GM18907 (cell line): ENCODE data around the gene PRKAB2.
"Not testable (repeated sequence)": the region's sequence is repeated elsewhere in the genome, so short reads cannot be mapped to it uniquely, and the experiment has no call there.

Source experiments
- ATAC-seq: cut with Tn5 transposase; IDR thresholded peaks from one replicate; pipeline ENCODE4 v1.9.1; 2021; ENCODE audit warnings: mild to moderate bottlenecking, moderate library complexity; ENCODE audit not compliant: unreplicated experiment

Gene PRKAB2

GRCh38 chr1:147111381-147112130, 60.7 kb downstream of the PRKAB2 start:
- ATAC-seq = no peak

GRCh38 chr1:147110872-147111271, 61.4 kb downstream of the PRKAB2 start:
- no peak for ATAC-seq

- no peak for ATAC-seq
Observed at GRCh38 chr1:147110434-147110833, 61.8 kb downstream of the PRKAB2 start.

DNA sequence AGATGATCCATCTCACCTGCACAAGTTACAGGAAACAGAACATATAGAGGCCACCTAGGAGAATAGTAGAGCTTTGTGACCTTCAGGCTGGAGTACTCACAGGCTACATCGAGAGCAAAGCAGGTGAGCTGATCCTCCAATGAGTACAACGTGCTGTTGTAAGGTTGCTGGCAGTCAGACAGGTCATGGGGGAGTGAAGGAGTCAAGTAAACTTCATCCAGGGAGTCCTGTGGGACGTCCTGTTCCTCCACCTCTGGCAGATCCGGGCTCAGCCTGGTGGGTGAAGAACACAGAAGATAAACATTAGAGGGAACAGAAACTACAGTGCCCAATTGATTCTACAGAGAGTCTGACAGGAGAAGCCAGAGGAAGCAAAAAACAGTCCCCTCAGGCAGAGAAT, 62.5 kb downstream of the PRKAB2 start:
- ATAC-seq = no peak

GRCh38 chr1:147109041-147109440, 63.2 kb downstream of the PRKAB2 start:
- no peak for ATAC-seq

DNA sequence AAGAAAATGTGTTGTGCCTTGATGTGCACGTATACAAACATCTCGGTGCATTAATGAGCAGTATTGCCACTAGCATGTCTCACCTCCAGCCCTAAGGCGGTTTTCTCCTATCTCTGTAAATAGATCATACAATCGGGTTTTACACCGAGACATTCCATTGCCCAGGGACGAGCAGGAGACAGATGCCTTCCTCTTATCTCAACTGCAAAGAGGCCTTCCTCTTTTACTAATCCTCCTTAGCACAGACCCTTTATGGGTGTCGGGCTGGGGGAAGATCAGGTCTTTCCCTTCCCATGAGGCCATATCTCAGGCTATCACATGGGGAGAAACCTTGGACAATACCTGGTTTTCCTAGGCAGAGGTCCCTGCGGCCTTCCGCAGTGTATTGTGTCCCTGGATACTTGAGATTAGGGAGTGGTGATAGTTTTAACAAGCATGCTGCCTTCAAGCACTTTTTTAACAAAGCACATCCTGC, 65.8 kb downstream of the PRKAB2 start:
- not testable (repeated sequence) for ATAC-seq

DNA sequence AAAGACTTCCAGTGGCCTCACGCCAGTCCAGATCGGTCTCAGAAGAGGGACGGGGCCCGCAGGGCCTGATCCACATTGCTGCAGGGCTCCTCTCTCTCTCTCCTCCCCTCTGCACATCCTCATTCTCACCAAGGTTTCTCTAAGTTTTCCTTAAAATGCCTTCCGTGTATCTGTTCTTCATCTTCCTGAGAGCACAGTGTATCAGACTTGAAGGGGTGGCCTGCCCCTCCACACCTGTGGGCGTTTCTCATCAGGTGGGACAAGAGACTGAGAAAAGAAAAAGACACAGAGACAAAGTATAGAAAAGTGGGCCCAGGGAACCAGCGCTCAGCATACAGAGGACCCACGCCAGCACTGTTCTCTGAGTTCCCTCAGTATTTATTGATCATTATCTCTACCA, 66.4 kb downstream of the PRKAB2 start:
- no peak for ATAC-seq
